K562 (cell line): ENCODE results near the gene WWC2. TPM values are rescaled to one million over a fixed set of nuclear protein-coding genes. Genes with fewer than 3 reads are reported as not detected.

Source experiments
- HDGF ChIP-seq: fragments of 450-650 bp; IDR thresholded peaks from 2 replicates; pipeline ENCODE4 v1.6.1; 2016
- HMG20A ChIP-seq: fragments of 450-650 bp; formaldehyde crosslinking; conservative IDR thresholded peaks from 2 replicates; pipeline ENCODE4 v1.4.0; 2020; ENCODE audit warnings: mild to moderate bottlenecking, mixed read lengths
- MBD2 ChIP-seq: sonication (generic); IDR thresholded peaks from 2 replicates; pipeline ENCODE4 v1.6.1; 2016; ENCODE audit warnings: low read depth, borderline replicate concordance
- POLR2H ChIP-seq: IDR thresholded peaks from 2 replicates; pipeline ENCODE4 v1.6.1; 2016; ENCODE audit warnings: missing genetic modification characterization, low read depth, mild to moderate bottlenecking, control low read depth, missing compliant biosample characterization, moderate library complexity
- ZNF311 ChIP-seq: fragments of 250-450 bp; sonication (Bioruptor Pico); IDR thresholded peaks from 2 replicates; pipeline ENCODE4 v1.4.0; 2020; ENCODE audit warnings: mild to moderate bottlenecking, moderate library complexity
- ZNF586 ChIP-seq: fragments of 450-650 bp; formaldehyde crosslinking; conservative IDR thresholded peaks from 2 replicates; pipeline ENCODE4 v1.4.0; 2020; ENCODE audit warnings: mild to moderate bottlenecking, moderate library complexity
- polyA plus RNA-seq, 8 experiments: library from polyadenylated mRNA; depleted of rRNA in 4 of 8; stranded (reverse) in 5 of 8; unstranded in 3 of 8; fragments of >200 nt; fragmentation: Nextera tagmentation in 2 of 8; fragmentation: Illumina TruSeq in 1 of 8; extraction: Ambion mirVana in 2 of 8; extraction: Trizol in 1 of 8; gene quantifications; 2 replicates each; pipeline versions ENCODE4 v1.2.1 to v1.2.3, GENCODE V29; 2011 to 2014; ENCODE audit warnings: inconsistent platforms in 1 of 8, missing spikeins in 1 of 8
- total RNA-seq, 7 experiments: library from RNA; depleted of rRNA in 6 of 7; stranded (reverse); fragments of >200 nt in 6 of 7; fragmentation: Illumina TruSeq in 2 of 7; extraction: Trizol in 2 of 7; gene quantifications; 2 replicates each; pipeline versions ENCODE4 v1.2.1 to v1.2.3, GENCODE V29; 2011 to 2021; ENCODE audit warnings: low replicate concordance in 1 of 7
- TF ChIP-seq, protein P1 (sequence below), 2 experiments: fragments of 450-650 bp in 1 of 2; sonication (generic) in 1 of 2; formaldehyde crosslinking in 1 of 2; IDR thresholded peaks; 2 replicates each; pipeline versions ENCODE4 v1.7.1 to v1.9.0; 2016 to 2022; ENCODE audit warnings: inconsistent platforms in 1 of 2, mild to moderate bottlenecking in 1 of 2, missing genetic modification reagents in 1 of 2
- TF ChIP-seq, protein P2 (sequence below): IDR thresholded peaks from 3 replicates; pipeline ENCODE4 v1.6.1; 2011; ENCODE audit warnings: borderline replicate concordance, mild to moderate bottlenecking, moderate library complexity; ENCODE audit not compliant: insufficient read length; ENCODE audit errors: extremely low read depth
- TF ChIP-seq, protein P3 (sequence below): fragments of 450-650 bp; formaldehyde crosslinking; IDR thresholded peaks from 2 replicates; pipeline ENCODE4 v1.4.0; 2022; ENCODE audit warnings: missing genetic modification characterization
- TF ChIP-seq, protein P4 (sequence below), 2 experiments: fragments of 450-650 bp; IDR thresholded peaks; 2 replicates each; pipeline ENCODE4 v1.6.1; 2018; ENCODE audit warnings: mild to moderate bottlenecking in 2 of 2, low read depth in 1 of 2; ENCODE audit not compliant: partially characterized antibody in 2 of 2

WWC2 gene
- total and polyA plus RNA-seq, 9 of the 15 experiments (the other 6 are each of a cell fraction or from before 2014, with no cell fraction given): 3.7 to 39.4 (median 19.6) TPM

DNA sequence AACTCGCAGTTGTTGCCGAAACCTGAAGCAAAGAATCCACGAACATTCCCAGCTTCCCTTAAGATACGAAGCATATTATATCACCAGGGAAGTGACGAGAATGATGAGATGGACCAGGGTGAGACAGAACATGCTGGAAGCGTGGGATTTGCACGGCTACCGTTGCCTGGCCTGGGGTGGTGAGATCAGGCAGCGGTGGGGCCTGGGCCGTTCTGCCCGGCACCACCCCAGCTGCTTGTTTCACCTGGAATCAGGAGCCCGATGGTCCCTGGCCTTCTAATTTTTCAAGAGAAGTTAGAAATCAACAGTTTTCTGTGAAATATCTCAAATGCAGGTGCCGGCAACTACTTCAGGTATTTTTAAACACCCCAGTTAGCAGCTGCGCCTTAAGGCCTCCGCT lies 215.3 kb downstream of the WWC2 start (continued):
- TF ChIP-seq, protein P1, sequence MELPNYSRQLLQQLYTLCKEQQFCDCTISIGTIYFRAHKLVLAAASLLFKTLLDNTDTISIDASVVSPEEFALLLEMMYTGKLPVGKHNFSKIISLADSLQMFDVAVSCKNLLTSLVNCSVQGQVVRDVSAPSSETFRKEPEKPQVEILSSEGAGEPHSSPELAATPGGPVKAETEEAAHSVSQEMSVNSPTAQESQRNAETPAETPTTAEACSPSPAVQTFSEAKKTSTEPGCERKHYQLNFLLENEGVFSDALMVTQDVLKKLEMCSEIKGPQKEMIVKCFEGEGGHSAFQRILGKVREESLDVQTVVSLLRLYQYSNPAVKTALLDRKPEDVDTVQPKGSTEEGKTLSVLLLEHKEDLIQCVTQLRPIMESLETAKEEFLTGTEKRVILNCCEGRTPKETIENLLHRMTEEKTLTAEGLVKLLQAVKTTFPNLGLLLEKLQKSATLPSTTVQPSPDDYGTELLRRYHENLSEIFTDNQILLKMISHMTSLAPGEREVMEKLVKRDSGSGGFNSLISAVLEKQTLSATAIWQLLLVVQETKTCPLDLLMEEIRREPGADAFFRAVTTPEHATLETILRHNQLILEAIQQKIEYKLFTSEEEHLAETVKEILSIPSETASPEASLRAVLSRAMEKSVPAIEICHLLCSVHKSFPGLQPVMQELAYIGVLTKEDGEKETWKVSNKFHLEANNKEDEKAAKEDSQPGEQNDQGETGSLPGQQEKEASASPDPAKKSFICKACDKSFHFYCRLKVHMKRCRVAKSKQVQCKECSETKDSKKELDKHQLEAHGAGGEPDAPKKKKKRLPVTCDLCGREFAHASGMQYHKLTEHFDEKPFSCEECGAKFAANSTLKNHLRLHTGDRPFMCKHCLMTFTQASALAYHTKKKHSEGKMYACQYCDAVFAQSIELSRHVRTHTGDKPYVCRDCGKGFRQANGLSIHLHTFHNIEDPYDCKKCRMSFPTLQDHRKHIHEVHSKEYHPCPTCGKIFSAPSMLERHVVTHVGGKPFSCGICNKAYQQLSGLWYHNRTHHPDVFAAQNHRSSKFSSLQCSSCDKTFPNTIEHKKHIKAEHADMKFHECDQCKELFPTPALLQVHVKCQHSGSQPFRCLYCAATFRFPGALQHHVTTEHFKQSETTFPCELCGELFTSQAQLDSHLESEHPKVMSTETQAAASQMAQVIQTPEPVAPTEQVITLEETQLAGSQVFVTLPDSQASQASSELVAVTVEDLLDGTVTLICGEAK (IDR thresholded peaks at IDR 0.05): no peak
- TF ChIP-seq, protein P1 (CRISPR knock-in tag; IDR thresholded peaks at IDR 0.05): no peak
- TF ChIP-seq, protein P2, sequence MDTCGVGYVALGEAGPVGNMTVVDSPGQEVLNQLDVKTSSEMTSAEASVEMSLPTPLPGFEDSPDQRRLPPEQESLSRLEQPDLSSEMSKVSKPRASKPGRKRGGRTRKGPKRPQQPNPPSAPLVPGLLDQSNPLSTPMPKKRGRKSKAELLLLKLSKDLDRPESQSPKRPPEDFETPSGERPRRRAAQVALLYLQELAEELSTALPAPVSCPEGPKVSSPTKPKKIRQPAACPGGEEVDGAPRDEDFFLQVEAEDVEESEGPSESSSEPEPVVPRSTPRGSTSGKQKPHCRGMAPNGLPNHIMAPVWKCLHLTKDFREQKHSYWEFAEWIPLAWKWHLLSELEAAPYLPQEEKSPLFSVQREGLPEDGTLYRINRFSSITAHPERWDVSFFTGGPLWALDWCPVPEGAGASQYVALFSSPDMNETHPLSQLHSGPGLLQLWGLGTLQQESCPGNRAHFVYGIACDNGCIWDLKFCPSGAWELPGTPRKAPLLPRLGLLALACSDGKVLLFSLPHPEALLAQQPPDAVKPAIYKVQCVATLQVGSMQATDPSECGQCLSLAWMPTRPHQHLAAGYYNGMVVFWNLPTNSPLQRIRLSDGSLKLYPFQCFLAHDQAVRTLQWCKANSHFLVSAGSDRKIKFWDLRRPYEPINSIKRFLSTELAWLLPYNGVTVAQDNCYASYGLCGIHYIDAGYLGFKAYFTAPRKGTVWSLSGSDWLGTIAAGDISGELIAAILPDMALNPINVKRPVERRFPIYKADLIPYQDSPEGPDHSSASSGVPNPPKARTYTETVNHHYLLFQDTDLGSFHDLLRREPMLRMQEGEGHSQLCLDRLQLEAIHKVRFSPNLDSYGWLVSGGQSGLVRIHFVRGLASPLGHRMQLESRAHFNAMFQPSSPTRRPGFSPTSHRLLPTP: no peak
- TF ChIP-seq ZNF311 (no peak), HDGF (no peak), MBD2 (no peak), POLR2H (no peak), HMG20A (CRISPR knock-in tag) (no peak), ZNF586 (CRISPR knock-in tag) (no peak)
- TF ChIP-seq, protein P3, sequence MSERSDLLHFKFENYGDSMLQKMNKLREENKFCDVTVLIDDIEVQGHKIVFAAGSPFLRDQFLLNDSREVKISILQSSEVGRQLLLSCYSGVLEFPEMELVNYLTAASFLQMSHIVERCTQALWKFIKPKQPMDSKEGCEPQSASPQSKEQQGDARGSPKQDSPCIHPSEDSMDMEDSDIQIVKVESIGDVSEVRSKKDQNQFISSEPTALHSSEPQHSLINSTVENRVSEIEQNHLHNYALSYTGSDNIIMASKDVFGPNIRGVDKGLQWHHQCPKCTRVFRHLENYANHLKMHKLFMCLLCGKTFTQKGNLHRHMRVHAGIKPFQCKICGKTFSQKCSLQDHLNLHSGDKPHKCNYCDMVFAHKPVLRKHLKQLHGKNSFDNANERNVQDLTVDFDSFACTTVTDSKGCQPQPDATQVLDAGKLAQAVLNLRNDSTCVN (CRISPR knock-in tag): no peak
- TF ChIP-seq, protein P4, sequence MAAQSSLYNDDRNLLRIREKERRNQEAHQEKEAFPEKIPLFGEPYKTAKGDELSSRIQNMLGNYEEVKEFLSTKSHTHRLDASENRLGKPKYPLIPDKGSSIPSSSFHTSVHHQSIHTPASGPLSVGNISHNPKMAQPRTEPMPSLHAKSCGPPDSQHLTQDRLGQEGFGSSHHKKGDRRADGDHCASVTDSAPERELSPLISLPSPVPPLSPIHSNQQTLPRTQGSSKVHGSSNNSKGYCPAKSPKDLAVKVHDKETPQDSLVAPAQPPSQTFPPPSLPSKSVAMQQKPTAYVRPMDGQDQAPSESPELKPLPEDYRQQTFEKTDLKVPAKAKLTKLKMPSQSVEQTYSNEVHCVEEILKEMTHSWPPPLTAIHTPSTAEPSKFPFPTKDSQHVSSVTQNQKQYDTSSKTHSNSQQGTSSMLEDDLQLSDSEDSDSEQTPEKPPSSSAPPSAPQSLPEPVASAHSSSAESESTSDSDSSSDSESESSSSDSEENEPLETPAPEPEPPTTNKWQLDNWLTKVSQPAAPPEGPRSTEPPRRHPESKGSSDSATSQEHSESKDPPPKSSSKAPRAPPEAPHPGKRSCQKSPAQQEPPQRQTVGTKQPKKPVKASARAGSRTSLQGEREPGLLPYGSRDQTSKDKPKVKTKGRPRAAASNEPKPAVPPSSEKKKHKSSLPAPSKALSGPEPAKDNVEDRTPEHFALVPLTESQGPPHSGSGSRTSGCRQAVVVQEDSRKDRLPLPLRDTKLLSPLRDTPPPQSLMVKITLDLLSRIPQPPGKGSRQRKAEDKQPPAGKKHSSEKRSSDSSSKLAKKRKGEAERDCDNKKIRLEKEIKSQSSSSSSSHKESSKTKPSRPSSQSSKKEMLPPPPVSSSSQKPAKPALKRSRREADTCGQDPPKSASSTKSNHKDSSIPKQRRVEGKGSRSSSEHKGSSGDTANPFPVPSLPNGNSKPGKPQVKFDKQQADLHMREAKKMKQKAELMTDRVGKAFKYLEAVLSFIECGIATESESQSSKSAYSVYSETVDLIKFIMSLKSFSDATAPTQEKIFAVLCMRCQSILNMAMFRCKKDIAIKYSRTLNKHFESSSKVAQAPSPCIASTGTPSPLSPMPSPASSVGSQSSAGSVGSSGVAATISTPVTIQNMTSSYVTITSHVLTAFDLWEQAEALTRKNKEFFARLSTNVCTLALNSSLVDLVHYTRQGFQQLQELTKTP (IDR thresholded peaks at IDR 0.05; ENCODE audit: low read depth in 1 of 2, partially characterized antibody in 2 of 2): no peak
